Glutamatergic neuron (in vitro differentiated cells): ENCODE data around the gene ANKRD13A. TPM values are rescaled to one million over a fixed set of nuclear protein-coding genes. Genes with fewer than 3 reads are reported as not detected.

Experiments
- DNase-seq: peaks from one replicate; pipeline ENCODE4 v3.0.0; 2022
- H3K27ac Mint-ChIP-seq: one replicate; pipeline ENCODE4 v1.8.0; 2020; ENCODE audit warnings: mild to moderate bottlenecking, mixed read lengths, inconsistent platforms; ENCODE audit not compliant: unreplicated experiment
- H3K27me3 Mint-ChIP-seq: one replicate; pipeline ENCODE4 v1.8.0; 2020; ENCODE audit warnings: mild to moderate bottlenecking, moderate library complexity, mixed read lengths, inconsistent platforms; ENCODE audit not compliant: unreplicated experiment
- H3K36me3 Mint-ChIP-seq: one replicate; pipeline ENCODE4 v1.8.0; 2020; ENCODE audit warnings: mild to moderate bottlenecking, mixed read lengths, inconsistent platforms; ENCODE audit not compliant: unreplicated experiment
- H3K4me1 Mint-ChIP-seq: one replicate; pipeline ENCODE4 v1.8.0; 2020; ENCODE audit warnings: mild to moderate bottlenecking, low read depth, mixed read lengths, inconsistent platforms; ENCODE audit not compliant: unreplicated experiment
- H3K4me3 Mint-ChIP-seq: one replicate; pipeline ENCODE4 v1.8.0; 2020; ENCODE audit warnings: mild to moderate bottlenecking, mixed read lengths, inconsistent platforms; ENCODE audit not compliant: unreplicated experiment
- H3K9me3 Mint-ChIP-seq: one replicate; pipeline ENCODE4 v1.8.0; 2020; ENCODE audit warnings: mild to moderate bottlenecking, moderate library complexity, mixed read lengths, inconsistent platforms; ENCODE audit not compliant: unreplicated experiment
- total RNA-seq: library from RNA; stranded (reverse); fragmentation: NEBNext Ultra II Directional; extraction: Animal tissue kit (Norgen Biotek cat#: 25700); gene quantifications from one replicate; pipeline ENCODE4 v1.2.1, GENCODE V29; 2021; ENCODE audit not compliant: unreplicated experiment
- TF ChIP-seq, protein P1 (sequence below): fragments of 200-600 bp; sonication (generic); IDR thresholded peaks from one replicate; pipeline ENCODE4 v1.5.0; 2021; ENCODE audit not compliant: partially characterized antibody, unreplicated experiment

ANKRD13A gene
- total RNA-seq, 1 donor from 2014 or later: 139 TPM

DNA sequence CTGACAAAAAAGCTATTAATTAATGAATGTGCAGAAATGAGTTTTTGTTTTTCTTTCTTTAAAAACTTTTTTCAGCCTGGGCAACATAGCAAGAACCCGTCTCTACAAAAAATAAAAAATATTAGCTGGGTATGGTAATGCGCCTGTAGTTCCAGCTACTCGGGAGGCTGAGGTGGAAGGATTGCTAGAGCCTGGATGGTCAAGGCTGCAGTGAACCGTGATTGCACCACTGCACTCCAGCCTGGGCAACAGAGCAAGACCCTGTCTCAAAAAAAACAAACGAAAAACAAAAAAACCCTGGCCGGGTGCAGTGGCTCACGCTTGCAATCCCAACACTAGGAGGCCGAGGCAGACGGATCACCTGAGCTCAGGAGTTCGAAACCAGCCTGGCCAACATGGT is 11.0 kb upstream of the ANKRD13A start:
- H3K9me3 Mint-ChIP-seq: no peaks in the 10 kb centered on the region
- no peak for DNase-seq

DNA sequence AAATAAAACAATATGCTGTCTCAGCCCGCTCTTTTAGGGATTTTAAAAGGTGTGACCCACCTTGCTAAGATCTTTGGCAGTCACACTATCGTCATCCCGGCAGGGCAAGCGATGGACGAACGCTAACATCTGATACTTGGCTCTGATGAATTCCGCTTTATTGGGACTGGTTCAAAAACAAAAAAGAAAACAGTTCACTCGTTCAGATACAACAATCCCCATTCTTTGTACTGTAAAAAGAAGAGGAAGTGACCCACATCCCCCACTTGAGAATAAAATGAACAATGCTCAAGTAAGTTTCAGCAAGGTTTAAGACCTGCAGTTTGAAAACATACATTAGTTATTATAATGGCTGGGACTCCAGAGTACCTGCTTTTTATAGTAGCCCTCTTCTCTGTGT is 10.3 kb upstream of the ANKRD13A start:
- no peaks in the 10 kb centered on the region for H3K36me3 Mint-ChIP-seq
- H3K4me1 Mint-ChIP-seq: peaks cover 20% of the 10 kb centered on the region
- H3K27me3 Mint-ChIP-seq: no peaks in the 10 kb centered on the region
- H3K27ac Mint-ChIP-seq: peak overlapping the region; percentile 59
- H3K9me3 Mint-ChIP-seq: no peaks in the 10 kb centered on the region
- no peak overlapping the region for H3K4me3 Mint-ChIP-seq
- no peak for DNase-seq
- TF ChIP-seq, protein P1, sequence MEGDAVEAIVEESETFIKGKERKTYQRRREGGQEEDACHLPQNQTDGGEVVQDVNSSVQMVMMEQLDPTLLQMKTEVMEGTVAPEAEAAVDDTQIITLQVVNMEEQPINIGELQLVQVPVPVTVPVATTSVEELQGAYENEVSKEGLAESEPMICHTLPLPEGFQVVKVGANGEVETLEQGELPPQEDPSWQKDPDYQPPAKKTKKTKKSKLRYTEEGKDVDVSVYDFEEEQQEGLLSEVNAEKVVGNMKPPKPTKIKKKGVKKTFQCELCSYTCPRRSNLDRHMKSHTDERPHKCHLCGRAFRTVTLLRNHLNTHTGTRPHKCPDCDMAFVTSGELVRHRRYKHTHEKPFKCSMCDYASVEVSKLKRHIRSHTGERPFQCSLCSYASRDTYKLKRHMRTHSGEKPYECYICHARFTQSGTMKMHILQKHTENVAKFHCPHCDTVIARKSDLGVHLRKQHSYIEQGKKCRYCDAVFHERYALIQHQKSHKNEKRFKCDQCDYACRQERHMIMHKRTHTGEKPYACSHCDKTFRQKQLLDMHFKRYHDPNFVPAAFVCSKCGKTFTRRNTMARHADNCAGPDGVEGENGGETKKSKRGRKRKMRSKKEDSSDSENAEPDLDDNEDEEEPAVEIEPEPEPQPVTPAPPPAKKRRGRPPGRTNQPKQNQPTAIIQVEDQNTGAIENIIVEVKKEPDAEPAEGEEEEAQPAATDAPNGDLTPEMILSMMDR: no peak

More for the DNA sequence above, 11.0 kb upstream of the ANKRD13A start:
- Mint-ChIP-seq H3K27me3 (no peaks in the 10 kb centered on the region), H3K27ac (no peak overlapping the region), H3K4me3 (no peak overlapping the region), H3K36me3 (no peaks in the 10 kb centered on the region), H3K4me1 (peaks cover 15% of the 10 kb centered on the region)
- TF ChIP-seq, protein P1: no peak

DNA sequence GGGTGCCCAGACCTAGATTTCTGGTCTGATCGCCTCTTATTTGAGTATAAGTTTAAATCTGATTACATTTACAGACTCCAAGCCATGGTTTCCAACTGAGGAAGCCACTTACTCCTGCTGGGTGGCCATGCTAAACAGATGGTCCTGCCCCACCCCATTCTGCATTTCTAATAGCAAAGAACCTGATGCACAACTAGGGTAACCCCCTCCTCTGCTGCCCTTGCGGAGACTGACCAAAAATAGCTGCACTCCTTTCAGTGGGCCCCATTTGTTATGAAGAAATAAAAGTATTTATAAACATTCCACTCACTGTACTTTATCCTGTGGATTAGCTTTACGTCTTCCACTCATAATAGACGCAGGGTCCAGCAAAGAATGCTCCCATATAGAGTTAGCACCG is 9.8 kb upstream of the ANKRD13A start:
- no peak for DNase-seq
- Mint-ChIP-seq H3K27ac (peak overlapping the region; percentile 1), H3K36me3 (no peaks in the 10 kb centered on the region), H3K27me3 (no peaks in the 10 kb centered on the region), H3K4me1 (peaks cover 24% of the 10 kb centered on the region), H3K9me3 (no peaks in the 10 kb centered on the region), H3K4me3 (peak overlapping the region; percentile 52)
- TF ChIP-seq, protein P1: no peak

- no peaks in the 10 kb centered on the region for H3K36me3 Mint-ChIP-seq
Measured at GRCh38 chr12:109991586-109991985, 7.6 kb upstream of the ANKRD13A start.

DNA sequence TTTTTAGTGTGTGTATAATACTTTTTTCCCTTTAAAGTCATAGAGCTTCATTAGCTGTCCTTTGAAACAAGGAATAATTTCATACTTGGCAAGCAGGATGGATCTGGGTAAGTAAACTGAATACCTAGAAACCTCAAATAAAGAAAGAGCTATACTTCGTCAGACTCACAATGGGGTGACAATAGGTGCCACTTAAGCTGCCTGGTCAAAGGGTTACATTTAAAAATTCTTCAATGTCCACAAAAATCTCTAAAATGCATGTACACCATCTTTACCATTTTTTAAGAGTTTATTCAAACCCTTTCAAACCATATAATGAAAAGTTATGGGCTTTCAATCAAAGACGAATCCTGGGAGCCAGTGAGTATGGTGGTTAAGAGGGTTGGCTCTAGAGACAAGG is 6.1 kb upstream of the ANKRD13A start:
- H3K27ac Mint-ChIP-seq: no peak overlapping the region
- peak overlapping the region; percentile 59 for H3K4me3 Mint-ChIP-seq
- TF ChIP-seq, protein P1: no peak
- H3K27me3 Mint-ChIP-seq: no peaks in the 10 kb centered on the region
- peaks cover 33% of the 10 kb centered on the region for H3K4me1 Mint-ChIP-seq
- no peak for DNase-seq
- peaks cover 4% of the 10 kb centered on the region for H3K9me3 Mint-ChIP-seq
- H3K36me3 Mint-ChIP-seq: no peaks in the 10 kb centered on the region

More at GRCh38 chr12:109991586-109991985, 7.6 kb upstream of the ANKRD13A start:
- H3K9me3 Mint-ChIP-seq: peaks cover 2% of the 10 kb centered on the region
- H3K4me3 Mint-ChIP-seq: no peak overlapping the region
- H3K27ac Mint-ChIP-seq: no peak overlapping the region
- peaks cover 32% of the 10 kb centered on the region for H3K4me1 Mint-ChIP-seq
- TF ChIP-seq, protein P1: no peak
- DNase-seq: no peak
- no peaks in the 10 kb centered on the region for H3K27me3 Mint-ChIP-seq
